ENCODE data around the gene CELF4.

The CELF4 gene

DNA sequence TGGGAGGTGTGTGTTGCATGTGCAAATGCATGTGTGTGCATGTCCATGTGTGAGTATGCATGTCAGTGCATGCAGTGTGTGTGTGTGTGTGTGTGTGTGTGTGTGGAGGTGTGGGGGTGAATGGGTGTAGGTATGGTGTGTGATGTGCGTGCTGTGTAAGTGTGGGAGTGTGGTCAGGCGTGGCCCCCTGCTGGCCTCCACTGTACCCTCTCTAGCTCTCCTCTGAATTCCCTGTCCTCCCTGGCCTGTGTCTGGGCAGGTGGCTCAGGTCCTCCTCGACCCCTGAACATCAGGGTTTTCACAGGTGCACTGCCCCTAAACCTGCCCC is 230.2 kb downstream of the CELF4 start:
- no peak for DNase-seq

DNA sequence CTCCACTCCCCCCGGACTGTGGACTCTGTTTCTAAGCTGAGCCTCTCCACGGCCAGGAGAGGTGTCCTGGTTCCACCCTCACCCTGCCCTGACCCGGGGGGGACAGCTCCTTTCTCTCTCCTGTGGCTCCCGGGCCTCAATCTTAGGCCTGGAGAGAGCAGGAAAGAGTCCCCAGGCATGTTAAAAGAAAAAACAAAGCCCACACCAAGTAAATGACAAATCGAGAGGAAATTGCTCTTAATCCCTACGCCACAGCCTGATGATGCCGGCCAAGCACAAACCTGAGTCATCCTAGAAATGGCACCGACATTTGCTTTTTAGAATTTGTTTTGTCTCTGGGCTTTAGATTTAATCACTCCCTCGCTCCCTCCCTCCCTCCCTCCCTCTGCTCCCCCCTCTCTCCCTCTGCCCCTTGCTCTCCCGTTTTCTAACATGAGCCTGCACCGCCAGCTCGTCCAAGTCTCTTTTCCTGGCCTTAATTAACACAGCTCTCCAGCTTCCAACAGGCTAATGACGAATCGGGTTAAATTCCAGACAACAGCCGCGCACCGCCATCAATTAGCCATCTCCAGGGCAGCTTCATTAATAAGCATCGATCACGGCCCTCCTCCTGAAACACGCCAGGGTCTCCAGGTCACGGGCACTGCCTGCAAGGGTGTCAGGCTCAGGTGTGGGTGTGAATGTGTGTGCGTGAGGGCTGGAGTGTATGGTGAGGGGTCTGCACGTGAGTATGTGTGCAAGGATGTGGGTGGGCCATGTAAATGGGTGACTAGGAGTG is 230.8 kb downstream of the CELF4 start:
- no peak for DNase-seq

DNA sequence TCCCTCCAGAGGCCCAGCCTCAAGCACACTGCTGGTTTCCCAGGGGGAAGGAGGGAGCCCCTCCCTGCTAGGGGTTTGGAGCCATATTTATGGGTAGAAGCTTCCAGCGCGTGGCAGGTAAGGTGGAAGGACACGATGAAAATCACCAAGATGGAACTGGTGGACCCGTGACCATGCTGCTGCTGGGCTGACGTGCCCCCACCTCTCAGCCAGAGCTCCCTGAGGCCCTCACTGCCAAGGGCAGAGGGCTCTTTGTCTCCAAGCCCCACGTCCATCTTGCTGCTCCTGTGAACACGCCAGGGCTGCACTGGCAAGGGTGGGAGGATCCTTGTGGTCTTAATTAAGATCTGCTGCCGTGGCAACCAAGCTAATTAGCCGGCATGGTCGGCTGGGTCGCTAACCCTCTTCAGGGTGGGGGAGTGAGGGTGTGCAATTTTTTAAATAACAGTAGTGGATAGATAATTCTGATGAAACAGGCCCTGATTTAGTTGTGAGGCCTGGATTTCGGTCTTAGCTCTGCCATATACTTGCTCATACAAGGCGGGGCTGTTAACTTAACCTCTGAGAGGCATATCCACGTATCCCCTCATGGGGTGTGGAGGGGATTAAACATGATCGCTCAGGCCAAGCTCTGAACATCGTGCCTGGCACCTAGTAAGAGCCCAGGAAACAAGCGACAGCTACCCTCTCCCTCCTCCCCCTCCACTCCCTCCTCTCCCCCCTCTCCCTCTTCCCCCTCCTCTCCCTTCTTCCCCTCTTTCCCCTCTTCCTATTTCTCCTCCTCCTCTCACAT is 232.8 kb downstream of the CELF4 start:
- DNase-seq = no peak

DNA sequence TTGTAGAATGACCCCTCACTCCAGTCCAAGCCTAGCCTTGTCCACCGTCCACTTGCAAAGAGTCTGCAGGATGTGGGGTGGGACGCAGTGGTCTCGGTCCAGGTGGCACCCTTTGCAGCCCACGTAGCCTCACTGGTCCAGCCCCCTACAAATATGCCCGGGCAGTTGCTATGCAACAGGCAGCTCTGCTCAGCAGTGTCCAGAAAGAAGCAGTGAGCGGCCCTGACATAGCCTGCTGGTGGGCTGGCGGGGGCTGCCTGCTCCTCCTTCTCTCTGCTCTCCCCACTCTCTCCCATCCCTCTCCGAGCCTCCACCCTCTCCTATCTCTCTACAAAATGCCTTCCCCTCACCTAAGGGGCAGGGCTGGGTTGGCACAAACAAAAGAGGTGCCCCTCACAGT is 233.4 kb downstream of the CELF4 start:
- DNase-seq = no peak

DNA sequence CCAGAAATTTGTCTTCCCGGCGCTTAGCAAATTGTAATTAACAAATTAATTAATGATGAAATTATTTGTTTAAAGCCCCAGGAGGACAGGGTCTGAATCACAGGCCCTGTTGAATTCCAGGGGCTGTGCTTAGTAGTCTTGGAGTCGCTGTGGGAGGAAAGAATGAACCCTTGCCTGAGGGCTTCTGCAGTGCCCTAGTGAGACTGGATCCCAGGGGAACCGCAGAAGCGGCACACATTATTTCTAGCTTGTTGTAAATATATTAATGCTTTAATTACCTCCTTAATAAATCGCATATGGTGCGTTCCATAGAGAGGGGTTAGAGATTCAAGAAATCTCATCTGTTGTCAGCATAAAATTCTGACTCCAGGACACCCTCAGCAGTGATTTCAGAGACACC is 235.4 kb downstream of the CELF4 start:
- no peak for DNase-seq

DNA sequence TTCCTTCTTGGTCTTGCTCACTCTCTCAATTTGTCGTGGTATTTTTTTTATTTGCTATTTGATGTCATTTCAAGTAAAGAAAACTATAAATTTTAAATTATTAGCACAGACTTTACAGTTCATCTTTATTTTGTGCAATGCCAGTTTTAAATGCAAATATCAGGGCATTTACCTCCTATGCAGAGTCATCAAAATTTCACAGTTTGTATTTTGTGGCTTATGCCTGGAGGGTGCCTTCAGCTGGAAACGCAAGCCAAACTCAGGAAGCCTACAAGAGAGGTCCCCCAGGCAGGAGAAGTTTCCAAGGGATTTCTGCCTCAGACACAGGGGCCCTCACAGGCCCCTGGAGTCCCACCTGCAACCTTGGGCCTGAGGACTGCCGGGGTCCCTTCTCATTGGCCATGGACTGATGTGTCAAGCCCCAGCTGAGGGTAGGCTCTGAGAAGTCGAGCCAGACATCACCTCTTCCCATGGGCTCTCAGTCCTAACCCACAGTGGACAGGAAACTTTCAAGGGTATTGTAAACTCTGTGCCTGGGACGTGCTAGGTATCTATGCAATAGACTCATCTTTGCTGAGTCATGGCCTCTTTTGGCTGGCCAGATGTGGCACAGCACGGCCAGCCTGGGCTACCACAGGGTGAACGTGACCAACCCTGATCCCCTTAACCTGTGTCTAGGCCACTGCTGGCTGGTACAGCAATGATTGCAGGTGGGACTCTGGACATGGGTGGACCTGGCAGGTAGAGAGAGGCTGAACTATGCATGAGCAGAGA is 236.5 kb downstream of the CELF4 start:
- DNase-seq = no peak

DNA sequence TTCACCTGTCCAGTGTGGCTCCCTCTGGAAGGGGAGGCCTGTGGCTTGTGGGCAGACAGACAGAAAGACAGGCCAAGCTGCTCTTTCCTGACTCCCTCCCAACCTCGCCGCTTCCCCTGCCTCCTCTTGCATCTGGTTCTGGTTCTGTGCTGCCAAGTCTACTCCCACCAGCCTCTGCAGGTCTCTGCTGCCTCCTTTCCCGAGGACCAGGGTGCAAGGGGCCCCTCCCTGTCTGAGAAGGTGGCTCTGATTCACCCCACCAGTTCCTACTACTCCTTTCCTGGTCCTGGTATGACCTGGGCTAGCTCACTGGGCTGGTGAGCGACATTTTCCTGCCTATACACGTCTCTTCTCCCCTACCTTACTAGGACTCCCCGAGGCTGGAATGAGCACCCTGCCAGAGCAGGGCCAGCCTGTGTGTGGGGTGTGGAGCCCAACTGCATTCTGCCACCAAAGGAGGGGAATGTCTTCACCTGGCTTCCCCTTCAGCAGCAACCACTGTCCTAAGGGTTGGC is 238.5 kb downstream of the CELF4 start:
- no peak for DNase-seq

DNA sequence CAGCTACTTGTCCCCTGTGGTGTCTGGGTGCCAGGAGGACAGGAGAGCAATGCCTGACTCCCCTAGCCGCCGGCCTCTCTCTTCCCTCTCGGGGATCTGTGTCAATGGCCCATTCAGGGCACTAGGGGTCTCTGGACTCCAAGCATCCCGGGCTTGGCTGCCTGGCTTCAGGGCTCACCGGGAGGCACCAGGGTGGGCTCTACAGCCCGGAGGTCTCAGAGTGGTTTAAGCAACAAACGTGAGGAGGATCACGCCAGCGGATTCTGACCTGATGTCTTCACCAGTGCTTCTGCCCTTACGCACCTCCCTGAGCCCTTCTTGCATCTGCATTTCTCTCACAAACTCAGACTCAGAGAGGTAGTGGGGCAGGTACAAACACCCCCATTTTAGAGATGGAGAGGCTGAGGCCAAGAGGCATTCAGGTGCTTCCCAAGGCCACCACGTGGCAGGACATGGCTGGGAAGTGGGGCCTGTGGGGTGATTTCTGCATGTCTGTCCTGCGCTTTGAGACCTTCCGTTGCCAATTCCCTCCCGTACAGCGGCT is 243.0 kb downstream of the CELF4 start:
- peak; percentile 34 to 35 for DNase-seq

DNA sequence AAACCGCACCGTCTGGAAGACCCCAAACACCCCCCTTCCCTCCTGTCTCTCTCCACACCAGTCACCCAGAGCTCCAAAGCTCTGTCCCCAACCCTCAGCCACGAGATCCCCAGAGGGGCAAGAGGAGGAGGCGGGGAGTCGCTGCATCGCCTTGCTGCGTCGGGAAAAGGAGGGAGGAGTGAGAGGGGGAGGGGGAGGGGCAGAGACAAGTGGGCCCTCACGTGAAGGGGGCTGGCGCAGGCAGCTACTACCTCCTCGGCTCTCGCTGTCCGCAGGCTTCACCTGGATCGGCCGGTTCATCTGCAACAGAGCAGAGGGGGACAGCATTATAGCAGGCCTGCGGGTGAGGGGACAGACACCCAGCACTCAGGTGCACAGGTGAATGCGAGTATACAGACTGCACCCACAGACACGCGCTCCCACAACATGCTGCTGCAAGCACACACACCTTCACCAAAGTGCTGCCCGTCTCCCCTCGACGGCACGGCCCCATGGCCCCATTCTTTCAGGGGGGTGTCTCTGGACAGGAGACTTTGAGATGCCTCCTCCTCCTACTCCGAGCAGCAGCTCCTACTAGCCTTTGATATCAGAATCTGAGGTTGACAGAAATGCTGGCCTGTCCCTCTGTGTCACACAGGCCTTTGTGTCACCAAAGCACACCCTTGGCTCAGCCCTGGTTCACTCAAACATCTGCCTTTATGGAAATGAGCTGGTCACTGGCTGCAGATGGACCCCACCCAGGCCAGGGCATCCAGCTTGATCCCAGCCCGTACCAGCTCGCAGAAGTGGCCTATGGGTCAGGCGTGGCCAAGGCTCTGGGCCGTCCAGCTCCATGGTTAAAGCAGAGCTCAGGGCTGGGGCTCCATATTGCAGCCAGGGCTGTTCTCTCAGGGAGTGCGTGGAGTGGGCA is 243.8 kb downstream of the CELF4 start:
- DNase-seq = no peak

DNA sequence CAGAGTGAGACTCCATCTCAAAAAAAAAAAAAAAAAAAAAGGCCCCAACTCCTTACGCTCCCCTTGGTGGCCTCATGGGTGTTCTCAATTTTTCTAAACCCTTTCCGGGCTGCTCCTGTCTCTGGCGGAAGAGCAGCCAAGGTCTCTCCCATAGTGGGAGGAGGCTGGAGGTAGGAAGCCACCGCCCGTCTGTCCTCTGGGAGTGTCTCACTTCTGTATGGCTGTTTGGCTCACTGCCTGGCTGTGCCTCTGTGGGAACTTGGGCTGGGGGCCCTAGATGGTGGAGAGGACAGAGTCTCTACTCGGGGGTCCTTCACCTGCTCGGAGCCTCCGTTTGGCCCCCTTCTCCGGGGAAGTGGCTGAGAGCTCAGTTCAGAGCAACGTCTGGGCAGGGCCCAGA is 245.3 kb downstream of the CELF4 start:
- DNase-seq = no peak

DNA sequence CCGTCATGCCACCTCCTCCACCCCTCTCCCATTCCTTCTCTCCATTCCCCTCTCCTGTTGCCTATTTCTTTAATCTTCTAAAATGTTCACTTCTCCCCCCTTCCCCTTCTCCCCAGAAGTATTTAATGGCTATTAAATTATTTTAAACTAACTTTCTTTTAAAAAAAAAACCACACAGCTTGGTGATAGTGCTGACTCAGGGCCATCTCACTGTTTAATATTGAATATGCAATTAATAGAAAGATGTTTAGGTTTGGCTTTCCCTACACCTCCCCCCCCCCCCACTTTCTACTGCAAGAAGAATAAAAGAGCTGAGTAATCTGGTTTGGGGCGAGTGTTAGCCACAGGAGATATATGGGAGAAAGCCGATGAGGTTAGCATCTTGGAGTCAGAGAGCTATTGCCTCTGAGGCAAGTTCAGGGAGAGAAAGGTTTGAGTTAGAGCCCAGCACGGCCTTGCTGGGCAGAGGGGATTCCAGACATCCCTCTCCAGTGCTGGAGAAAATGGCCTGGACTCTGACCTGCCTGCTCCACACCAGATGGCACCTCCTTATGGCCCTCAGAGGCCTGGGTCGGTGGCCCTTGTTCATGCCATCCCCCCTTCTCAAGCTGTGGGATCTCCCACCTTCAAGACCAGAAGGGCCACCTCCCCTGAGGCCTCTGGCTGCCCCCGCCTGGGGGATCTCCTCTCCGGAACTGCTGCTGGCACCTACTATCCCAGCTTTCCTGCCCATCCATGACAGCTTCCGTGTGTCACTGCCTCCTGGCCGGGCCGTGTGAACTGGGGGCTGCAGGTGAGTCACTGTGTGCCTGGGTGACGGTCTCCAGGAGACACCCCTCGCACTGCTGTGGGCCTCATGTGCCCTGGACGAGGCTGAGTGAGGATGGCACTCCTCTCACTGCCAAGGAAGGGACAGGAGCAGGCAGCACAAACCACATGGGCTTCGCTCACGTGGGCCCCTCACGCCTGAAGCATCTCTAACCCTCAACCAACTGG is 246.9 kb downstream of the CELF4 start:
- DNase-seq = no peak

DNA sequence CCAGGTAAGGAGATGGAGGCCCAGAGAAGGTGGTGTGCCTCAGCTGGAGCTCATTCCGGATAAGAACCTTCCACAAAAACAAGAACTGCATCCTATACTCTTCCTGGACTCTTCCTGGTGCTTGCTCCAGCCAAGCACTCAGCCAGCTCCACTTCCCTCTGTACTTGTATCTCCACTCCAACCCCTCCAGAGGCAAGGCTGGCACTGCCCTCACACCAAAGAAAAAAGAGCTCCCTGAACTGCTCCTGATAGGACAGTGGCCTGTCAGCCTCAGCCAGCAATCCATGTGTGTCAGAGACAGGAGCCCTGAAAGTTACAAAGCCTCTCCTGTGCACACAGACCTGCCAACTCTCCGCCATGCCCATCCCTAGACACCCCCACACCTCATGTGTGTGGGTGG is 248.1 kb downstream of the CELF4 start:
- no peak for DNase-seq

DNA sequence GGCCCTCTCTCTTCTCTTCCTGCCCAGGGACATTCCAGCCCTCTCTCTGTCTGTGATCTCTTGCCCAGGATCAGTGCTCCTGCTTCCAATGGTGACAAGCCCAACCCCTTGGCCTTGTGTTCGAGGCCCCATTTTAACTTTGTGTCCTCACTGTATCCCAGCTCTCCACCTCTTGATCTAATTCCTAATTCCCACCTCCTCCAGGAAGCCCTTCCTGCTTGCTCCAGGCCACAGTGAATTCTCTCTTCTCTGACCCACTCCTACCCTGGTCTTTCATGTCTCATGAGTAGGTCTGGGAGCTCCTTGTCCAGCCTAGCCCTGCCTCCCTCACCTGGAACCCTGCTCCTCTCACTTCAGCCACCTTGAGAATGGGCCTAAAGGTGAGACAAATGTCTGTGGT is 249.1 kb downstream of the CELF4 start:
- no peak for DNase-seq

DNA sequence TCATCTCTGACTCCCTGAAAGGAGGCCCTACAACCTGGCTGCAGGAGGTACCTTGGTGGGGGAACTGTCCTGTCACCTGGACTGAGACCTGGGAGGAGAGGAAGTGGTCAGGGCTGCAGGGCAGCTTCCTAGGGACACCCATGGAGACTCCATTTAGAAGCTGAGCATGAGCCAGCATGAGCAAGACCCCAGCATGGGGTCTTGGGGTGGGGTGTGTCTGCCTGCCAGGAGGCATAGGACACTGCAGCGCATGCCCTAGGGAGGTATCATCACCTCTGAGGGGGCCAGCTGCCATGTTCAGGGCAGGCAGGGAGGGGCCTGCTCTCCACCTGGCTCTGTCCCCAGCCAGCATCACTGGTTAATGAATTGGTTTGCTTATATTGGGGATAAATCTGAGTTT is 249.7 kb downstream of the CELF4 start:
- no peak for DNase-seq

DNA sequence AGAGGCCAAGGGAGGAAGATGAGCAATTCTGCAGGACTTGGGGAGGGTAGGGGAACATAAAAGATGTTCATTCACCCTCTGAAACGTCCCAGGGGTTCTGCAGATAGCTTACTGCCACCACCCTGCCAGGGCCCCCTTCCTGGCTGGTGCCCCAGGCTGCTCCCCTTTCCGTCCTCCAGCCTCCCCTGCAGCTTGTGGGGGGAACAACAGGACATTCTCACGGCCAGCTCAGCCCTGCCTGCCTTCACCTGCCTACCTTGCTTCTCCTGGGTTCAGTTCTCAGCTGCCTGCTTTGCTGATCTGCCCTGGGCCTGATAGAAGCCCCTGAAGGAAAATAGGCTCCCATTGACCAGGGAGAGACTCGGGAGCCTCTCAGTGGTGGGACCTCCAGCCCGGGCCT is 251.1 kb downstream of the CELF4 start:
- no peak for DNase-seq

DNA sequence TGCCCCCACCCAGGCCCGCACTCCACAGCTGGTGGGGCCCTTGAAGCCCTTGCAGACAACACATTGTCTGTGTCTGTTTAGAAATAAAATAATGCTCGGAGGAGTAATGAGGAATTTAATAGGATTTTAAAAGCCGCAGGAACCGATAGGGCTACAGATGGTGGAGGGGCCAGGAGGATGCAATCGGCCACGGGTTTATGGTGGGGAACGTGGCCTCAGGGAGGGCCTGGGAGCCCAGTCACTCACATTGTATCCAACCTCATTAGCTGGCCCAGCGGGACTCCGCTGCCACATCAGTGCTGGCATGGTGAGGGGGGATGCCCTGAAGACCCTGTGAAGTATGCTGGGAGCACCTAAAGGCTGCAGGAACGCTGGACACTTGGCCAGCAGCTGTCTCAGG is 252.0 kb downstream of the CELF4 start:
- no peak for DNase-seq

DNA sequence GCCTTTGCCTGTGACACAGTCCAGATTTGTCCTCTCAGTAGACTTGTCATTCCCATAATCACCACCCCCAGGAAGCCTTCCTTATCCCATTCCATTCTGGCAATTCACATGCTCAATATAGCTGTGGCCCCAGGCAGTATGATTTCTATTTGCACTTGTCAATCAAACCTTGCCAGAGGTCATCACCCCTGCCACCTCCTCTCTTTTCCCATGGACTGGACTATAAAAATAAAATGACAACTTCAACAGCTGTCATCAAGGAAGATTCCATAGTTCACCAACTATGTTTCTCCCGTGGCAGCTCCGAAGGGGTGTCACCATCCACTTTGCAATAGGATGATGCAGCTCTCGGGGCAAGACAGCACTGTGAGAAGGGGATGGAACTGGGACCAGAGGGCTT is 255.7 kb downstream of the CELF4 start:
- DNase-seq = no peak

DNA sequence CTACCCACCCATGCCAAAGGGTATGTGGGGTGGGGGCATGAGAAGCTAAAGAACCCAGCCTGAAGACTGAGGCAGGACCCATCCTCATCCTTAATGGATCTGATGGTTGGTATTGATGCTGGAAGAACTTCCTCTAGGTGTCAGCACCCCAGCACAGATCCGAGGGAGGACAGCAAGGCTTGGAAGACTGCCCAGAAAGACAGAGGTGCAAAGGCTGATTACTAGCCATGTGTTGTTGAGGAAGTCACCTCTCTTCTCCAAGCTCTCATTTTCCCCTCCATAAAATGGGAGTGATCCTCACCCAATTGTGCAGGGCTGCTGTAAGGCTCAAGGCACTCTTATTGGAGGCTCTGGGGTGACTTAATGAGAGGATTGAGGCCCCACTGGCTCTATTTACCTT is 256.5 kb downstream of the CELF4 start:
- DNase-seq = no peak

DNA sequence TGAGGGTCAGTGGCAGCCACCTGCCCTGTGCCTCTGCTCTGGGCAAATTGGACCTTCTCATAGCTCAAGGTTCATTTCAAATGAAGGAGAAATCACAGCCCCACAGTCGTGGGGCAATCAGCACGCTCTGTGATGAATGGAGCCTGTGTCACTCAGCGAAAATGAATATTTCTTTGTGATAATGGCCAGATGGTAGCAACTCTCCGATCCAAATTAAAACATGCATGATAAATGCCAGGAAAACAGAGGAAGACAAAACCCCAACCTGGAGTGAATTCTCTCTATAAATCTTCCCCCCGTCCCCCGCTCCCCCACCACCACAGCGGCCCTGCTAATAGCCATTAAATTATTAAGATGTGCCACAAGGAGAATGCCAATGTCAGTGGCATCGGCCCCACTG is 258.4 kb downstream of the CELF4 start:
- no peak for DNase-seq

DNA sequence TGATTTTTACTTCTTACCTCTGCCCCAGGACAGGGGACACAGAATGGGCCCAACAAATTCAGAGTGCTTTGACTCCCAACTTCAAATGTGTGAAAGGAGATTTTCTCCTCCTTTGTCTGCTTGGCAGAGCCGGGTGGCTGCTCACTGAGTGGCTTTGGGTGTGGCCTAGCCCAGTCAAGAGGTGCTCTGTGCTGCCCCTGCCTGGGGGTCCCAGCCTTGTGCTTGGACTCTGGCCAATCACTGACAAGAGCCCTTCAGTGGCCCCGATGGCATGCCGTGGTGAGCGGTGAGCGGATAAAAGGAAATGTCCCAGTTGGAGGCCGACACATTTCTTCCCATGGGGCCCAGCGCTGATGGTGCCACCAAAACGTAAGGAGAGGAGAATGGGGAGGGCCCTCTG is 259.2 kb downstream of the CELF4 start:
- no peak for DNase-seq

DNA sequence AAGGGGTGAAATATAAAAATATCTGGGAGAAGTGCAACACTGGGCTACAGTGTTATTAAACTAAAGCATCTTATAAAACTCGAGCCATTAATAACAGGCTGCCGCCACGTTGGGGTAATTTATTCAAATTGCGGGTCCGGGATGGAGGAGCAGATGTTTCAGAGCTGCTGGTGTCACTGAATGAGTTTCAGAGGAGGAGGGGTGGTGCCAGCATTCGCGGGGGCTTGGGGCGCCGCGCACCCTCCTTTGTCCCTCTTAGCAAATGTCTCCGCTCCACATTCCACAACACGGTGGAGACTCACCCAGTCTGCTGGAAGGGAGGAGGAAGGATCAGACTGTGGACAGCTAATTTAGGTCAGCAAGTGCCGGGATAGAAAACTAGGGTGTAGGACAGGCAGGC is 260.5 kb downstream of the CELF4 start:
- no peak for DNase-seq
